Skeletal muscle tissue (tissue), 4 donors: ENCODE data around the gene OR2B3. TPM values are rescaled to one million over a fixed set of nuclear protein-coding genes. Genes with fewer than 3 reads are reported as not detected.

Experiments
- H3K27ac ChIP-seq: one replicate; pipeline ENCODE4 v1.7.0; 2013; ENCODE audit warnings: mild to moderate bottlenecking, low read depth, low read length, inconsistent platforms
- H3K27me3 ChIP-seq, 3 donors: one replicate each; pipeline ENCODE4 v1.7.0; 2013; ENCODE audit warnings: low read length in 3 of 3; ENCODE audit not compliant: control insufficient read depth in 3 of 3, insufficient read depth in 3 of 3
- H3K36me3 ChIP-seq, 3 donors: one replicate each; pipeline ENCODE4 v1.7.0; 2013; ENCODE audit warnings: low read length in 3 of 3; ENCODE audit not compliant: control insufficient read depth in 3 of 3, insufficient read depth in 3 of 3
- H3K4me1 ChIP-seq, 3 donors: one replicate each; pipeline ENCODE4 v1.7.0; 2013; ENCODE audit warnings: low read length in 3 of 3, mild to moderate bottlenecking in 3 of 3; ENCODE audit not compliant: control insufficient read depth in 3 of 3, insufficient read depth in 3 of 3
- H3K4me3 ChIP-seq, 3 donors: one replicate each; pipeline ENCODE4 v1.7.0; 2013; ENCODE audit warnings: low read length in 3 of 3
- H3K9ac ChIP-seq, 3 donors: one replicate each; pipeline ENCODE4 v1.7.0; 2013; ENCODE audit warnings: low read length in 3 of 3, mild to moderate bottlenecking in 3 of 3, moderate library complexity in 2 of 3, low read depth in 1 of 3
- H3K9me3 ChIP-seq, 3 donors: one replicate each; pipeline ENCODE4 v1.7.0; 2013; ENCODE audit warnings: low read length in 3 of 3; ENCODE audit not compliant: control insufficient read depth in 3 of 3
- total RNA-seq: library from RNA; depleted of rRNA; stranded (reverse); fragments of >200 nt; gene quantifications from one replicate; pipeline ENCODE4 v1.2.3, GENCODE V29; 2014
- donor health status: Osteomylitis.

OR2B3 gene
- total RNA-seq, 1 donor from 2014 or later = not detected

GRCh38 chr6:29082457-29082856, 4.7 kb downstream of the OR2B3 start:
- H3K36me3 ChIP-seq = no peaks in the 10 kb centered on the region
- H3K27ac ChIP-seq = no peak overlapping the region
- H3K9me3 ChIP-seq = no peaks in the 10 kb centered on the region
- no peaks in the 10 kb centered on the region for H3K27me3 ChIP-seq
- H3K4me3 ChIP-seq = no peak overlapping the region
- H3K9ac ChIP-seq = no peak overlapping the region
- no peaks in the 10 kb centered on the region for H3K4me1 ChIP-seq

GRCh38 chr6:29081312-29081711, 5.8 kb downstream of the OR2B3 start:
- Histone ChIP-seq H3K9ac (no peak overlapping the region), H3K36me3 (no peaks in the 10 kb centered on the region), H3K4me1 (no peaks in the 10 kb centered on the region), H3K4me3 (no peak overlapping the region), H3K27me3 (no peaks in the 10 kb centered on the region), H3K9me3 (no peaks in the 10 kb centered on the region), H3K27ac (no peak overlapping the region)

GRCh38 chr6:29079203-29079602, 7.9 kb downstream of the OR2B3 start:
- H3K27ac ChIP-seq = no peak overlapping the region
- no peak overlapping the region for H3K4me3 ChIP-seq
- no peaks in the 10 kb centered on the region for H3K27me3 ChIP-seq
- H3K36me3 ChIP-seq = no peaks in the 10 kb centered on the region
- H3K4me1 ChIP-seq = no peaks in the 10 kb centered on the region
- H3K9ac ChIP-seq = no peak overlapping the region
- no peaks in the 10 kb centered on the region for H3K9me3 ChIP-seq

GRCh38 chr6:29071831-29072723, 15.0 kb downstream of the OR2B3 start:
- Histone ChIP-seq H3K4me1 (no peaks in the 10 kb centered on the region), H3K27me3 (no peaks in the 10 kb centered on the region), H3K9me3 (no peaks in the 10 kb centered on the region), H3K27ac (no peak overlapping the region), H3K36me3 (no peaks in the 10 kb centered on the region), H3K9ac (no peak overlapping the region), H3K4me3 (no peak overlapping the region)

GRCh38 chr6:29051680-29052079, 35.4 kb downstream of the OR2B3 start:
- Histone ChIP-seq H3K27me3 (no peaks in the 10 kb centered on the region), H3K36me3 (no peaks in the 10 kb centered on the region), H3K9ac (no peak overlapping the region), H3K9me3 (peaks cover 0 to 8% (median 0%) of the 10 kb centered on the region in 3 donors), H3K4me3 (no peak overlapping the region), H3K27ac (no peak overlapping the region), H3K4me1 (no peaks in the 10 kb centered on the region)

- peaks cover 0 to 3% (median 0%) of the 10 kb centered on the region in 3 donors for H3K27me3 ChIP-seq
Measured at GRCh38 chr6:29045075-29045474, 42.0 kb downstream of the OR2B3 start, which contains the start of gene OR2W1. Gene OR2W1, minus strand, starts transcription at chr6:29045175. Its CDS starts 0 bp downstream, at chr6:29045175.

More at GRCh38 chr6:29045075-29045474, 42.0 kb downstream of the OR2B3 start, which contains the start of gene OR2W1:
- Histone ChIP-seq H3K4me3 (no peak within 1 kb of the TSS), H3K9me3 (no peaks in the 10 kb centered on the region), H3K4me1 (no peaks in the 10 kb centered on the region), H3K9ac (no peak within 1 kb of the TSS), H3K27ac (no peak within 1 kb of the TSS), H3K36me3 (no peaks in the 10 kb centered on the region)

Other genes starting within 250 kb of the OR2B3 start
- gene TRIM27, start 163.3 kb downstream of the OR2B3 start, total RNA-seq = 62.1 TPM
- gene ZNF311, start 82.0 kb downstream of the OR2B3 start, total RNA-seq = 1.6 TPM
- not detected for gene OR2W1, start 42.1 kb downstream of the OR2B3 start, total RNA-seq
- not detected for gene OR2J1, start 12.2 kb upstream of the OR2B3 start, total RNA-seq
- gene OR2J3, start 20.7 kb upstream of the OR2B3 start, total RNA-seq = not detected
- gene OR2J2, start 83.6 kb upstream of the OR2B3 start, total RNA-seq = not detected
- not detected for gene OR14J1, start 214.4 kb upstream of the OR2B3 start, total RNA-seq